Suprapubic skin (tissue), 4 donors: ENCODE data around the gene FUT7. TPM values are rescaled to one million over a fixed set of nuclear protein-coding genes. Genes with fewer than 3 reads are reported as not detected.
"Not testable (repeated sequence)": the region's sequence is repeated elsewhere in the genome, so short reads cannot be mapped to it uniquely, and the experiment has no call there.

Experiments
- DNase-seq, 2 donors: peaks; one replicate each; pipeline ENCODE4 v3.0.0-alpha.2; 2019; ENCODE audit warnings: low spot score in 2 of 2
- H3K27ac ChIP-seq: fragments of 200-600 bp; sonication (generic); one replicate; pipeline ENCODE4 v1.5.1; 2019
- H3K27me3 ChIP-seq: fragments of 200-600 bp; sonication (generic); one replicate; pipeline ENCODE4 v1.5.1; 2019
- H3K36me3 ChIP-seq: fragments of 200-600 bp; sonication (generic); one replicate; pipeline ENCODE4 v1.5.1; 2019
- H3K4me1 ChIP-seq: fragments of 200-600 bp; sonication (generic); one replicate; pipeline ENCODE4 v1.5.1; 2019
- H3K4me3 ChIP-seq: fragments of 200-600 bp; sonication (generic); one replicate; pipeline ENCODE4 v1.5.1; 2019; ENCODE audit warnings: mild to moderate bottlenecking
- H3K9me3 ChIP-seq: fragments of 200-600 bp; sonication (generic); one replicate; pipeline ENCODE4 v1.5.1; 2019
- CTCF ChIP-seq, 2 donors: fragments of 200-600 bp in 1 of 2; fragments of 450-650 bp in 1 of 2; sonication (generic) in 1 of 2; IDR thresholded peaks; one replicate each; pipeline ENCODE4 v1.5.1; 2016 to 2019; ENCODE audit warnings: antibody characterized with exemption in 2 of 2, mild to moderate bottlenecking in 1 of 2, moderate library complexity in 1 of 2
- EP300 ChIP-seq: sonication (generic); formaldehyde crosslinking; IDR thresholded peaks from one replicate; pipeline ENCODE4 v1.6.1; 2017; ENCODE audit warnings: antibody characterized with exemption
- POLR2A ChIP-seq, 2 donors: fragments of 450-650 bp; IDR thresholded peaks; one replicate each; pipeline ENCODE4 v1.6.1; 2017; ENCODE audit warnings: antibody characterized with exemption in 2 of 2, mild to moderate bottlenecking in 2 of 2, moderate library complexity in 2 of 2
- POLR2AphosphoS5 ChIP-seq, 3 donors: sonication (generic); formaldehyde crosslinking; IDR thresholded peaks; one replicate each; pipeline ENCODE4 v1.6.1; 2017; ENCODE audit warnings: antibody characterized with exemption in 3 of 3
- WGBS: methylation state at CpG from one replicate; pipeline ENCODE4 v1.1.5; 2018; 5-methylcytosine and 5-hydroxymethylcytosine counted together
- total RNA-seq, 4 donors: library from RNA; depleted of rRNA; stranded (reverse); fragments of >200 nt; gene quantifications; one replicate each; pipeline ENCODE4 v1.1.0, GENCODE V29; 2016

Gene FUT7
- total RNA-seq, 4 donors from 2014 or later, result 0.72 TPM; not detected in 3

DNA sequence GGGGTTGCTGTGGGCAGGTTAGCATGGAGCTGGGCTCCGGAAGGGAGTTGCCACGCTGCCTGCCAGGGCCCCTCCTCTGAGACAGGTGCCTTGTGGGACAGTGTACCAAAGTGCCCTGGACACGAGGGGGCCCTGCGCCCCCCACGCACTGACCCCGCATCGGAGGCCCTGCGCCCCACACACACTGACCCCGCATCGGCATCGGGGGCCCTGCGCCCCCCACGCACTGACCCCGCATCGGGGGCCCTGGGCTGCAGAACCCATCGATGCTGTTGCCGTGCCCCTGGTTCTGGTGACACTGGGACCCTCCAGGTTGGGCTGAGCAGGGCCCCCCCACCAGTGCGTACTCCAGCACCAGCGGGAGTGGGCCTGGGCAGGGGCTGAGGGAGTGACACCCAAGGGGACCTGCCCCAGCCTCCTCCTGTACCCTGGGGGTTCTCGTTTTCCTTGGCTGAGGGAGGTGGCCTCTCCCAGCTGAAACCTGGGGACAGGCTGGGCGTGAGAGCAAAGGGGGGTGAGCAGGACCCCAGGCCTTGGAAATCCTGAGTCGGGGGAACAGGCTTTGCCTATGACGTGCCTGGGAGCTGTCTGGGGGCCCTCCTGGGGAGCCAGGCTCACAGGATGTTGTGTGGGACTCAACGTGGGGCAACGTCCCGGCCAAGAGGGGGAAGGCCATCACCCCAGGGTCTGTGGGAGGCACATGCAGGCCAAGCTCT is 31.6 kb upstream of the FUT7 start:
- H3K9me3 ChIP-seq, result no peaks in the 10 kb centered on the region
- no peak overlapping the region for H3K27ac ChIP-seq
- no peak for DNase-seq
- H3K27me3 ChIP-seq, result peaks cover 2% of the 10 kb centered on the region
- 80% methylated on average over 4 of the region's 26 CpGs for WGBS
- peaks cover 48% of the 10 kb centered on the region for H3K4me1 ChIP-seq
- no peak overlapping the region for H3K4me3 ChIP-seq
- no peaks in the 10 kb centered on the region for H3K36me3 ChIP-seq
- TF ChIP-seq EP300 (no peak), POLR2AphosphoS5 (IDR thresholded peaks at IDR 0.05) (no peak), CTCF (IDR thresholded peaks at IDR 0.05) (no peak), POLR2A (IDR thresholded peaks at IDR 0.05) (no peak)

DNA sequence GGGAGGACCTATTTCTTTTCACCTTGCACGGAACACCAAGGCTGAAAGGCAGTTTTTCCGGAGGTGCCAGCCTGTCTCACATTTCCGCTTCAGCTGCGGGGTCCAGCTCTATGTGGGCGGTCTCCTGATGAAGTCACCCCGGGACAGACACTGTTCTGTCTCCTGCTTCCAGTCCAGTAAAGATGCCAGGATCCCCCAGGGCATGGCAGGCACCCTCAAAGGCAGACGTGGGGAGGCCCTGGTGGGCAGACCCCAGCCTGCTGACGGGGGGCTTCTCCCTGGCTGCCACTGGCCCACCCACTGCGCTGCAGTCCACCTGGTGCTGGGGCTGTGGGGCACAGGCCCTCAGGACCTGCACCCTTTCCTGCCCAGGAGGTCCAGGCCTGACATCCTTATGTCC is 30.9 kb upstream of the FUT7 start:
- not testable (repeated sequence) for H3K9me3 ChIP-seq, H3K4me3 ChIP-seq, H3K27me3 ChIP-seq, H3K36me3 ChIP-seq, DNase-seq
- WGBS, result 51% methylated on average over 3 of the region's 9 CpGs
- H3K4me1 ChIP-seq, result peaks cover 41% of the 10 kb centered on the region
- H3K27ac ChIP-seq, result peak overlapping the region; percentile 45

DNA sequence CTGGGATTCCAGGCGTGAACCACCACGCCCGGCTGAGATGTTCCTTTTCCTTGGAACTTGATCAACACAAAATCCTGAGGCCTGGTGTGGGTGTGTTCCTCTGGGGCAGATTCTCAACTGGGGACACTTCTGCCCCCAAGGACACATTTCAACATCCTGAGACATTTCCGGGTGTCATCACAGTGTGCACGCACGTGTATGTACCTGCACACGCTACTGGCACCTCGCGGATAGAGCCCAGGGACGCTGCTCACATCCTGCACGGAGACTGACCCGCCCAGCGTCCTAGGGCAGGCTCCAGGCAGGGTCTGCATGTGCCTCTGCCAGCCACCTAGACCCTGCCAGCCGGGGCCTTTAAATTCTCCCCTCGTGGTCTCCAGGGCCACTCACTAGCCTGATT is 30.5 kb upstream of the FUT7 start:
- Histone ChIP-seq H3K36me3 (no peaks in the 10 kb centered on the region), H3K9me3 (no peaks in the 10 kb centered on the region), H3K4me3 (no peak overlapping the region), H3K4me1 (peaks cover 40% of the 10 kb centered on the region), H3K27me3 (no peaks in the 10 kb centered on the region), H3K27ac (peak overlapping the region; percentile 34)
- peak in 1 of 3 donors; percentile 63 for TF ChIP-seq POLR2AphosphoS5 (IDR thresholded peaks at IDR 0.05)
- no peak for TF ChIP-seq CTCF (IDR thresholded peaks at IDR 0.05)
- no peak for DNase-seq
- WGBS, result 39% methylated on average over 15 of the region's 15 CpGs

GRCh38 chr9:137058521-137059234 is 26.8 kb upstream of the FUT7 start:
- 92% methylated on average over 9 of the region's 9 CpGs for WGBS
- H3K9me3 ChIP-seq, result no peaks in the 10 kb centered on the region
- H3K4me1 ChIP-seq, result peaks cover 61% of the 10 kb centered on the region
- H3K36me3 ChIP-seq, result no peaks in the 10 kb centered on the region
- no peak overlapping the region for H3K4me3 ChIP-seq
- peaks cover 4% of the 10 kb centered on the region for H3K27me3 ChIP-seq
- no peak overlapping the region for H3K27ac ChIP-seq
- DNase-seq, result no peak
- no peak for TF ChIP-seq POLR2AphosphoS5 (IDR thresholded peaks at IDR 0.05)
- TF ChIP-seq EP300, result no peak
- no peak for TF ChIP-seq POLR2A (IDR thresholded peaks at IDR 0.05)
- TF ChIP-seq CTCF (IDR thresholded peaks at IDR 0.05), result no peak

GRCh38 chr9:137057545-137057944 is 25.7 kb upstream of the FUT7 start:
- no peaks in the 10 kb centered on the region for H3K36me3 ChIP-seq
- H3K4me3 ChIP-seq, result no peak overlapping the region
- H3K27me3 ChIP-seq, result peaks cover 15% of the 10 kb centered on the region
- DNase-seq, result no peak
- H3K27ac ChIP-seq, result no peak overlapping the region
- peaks cover 59% of the 10 kb centered on the region for H3K4me1 ChIP-seq
- TF ChIP-seq EP300, result no peak
- no peak for TF ChIP-seq CTCF (IDR thresholded peaks at IDR 0.05)
- no peak for TF ChIP-seq POLR2A (IDR thresholded peaks at IDR 0.05)
- TF ChIP-seq POLR2AphosphoS5 (IDR thresholded peaks at IDR 0.05), result no peak
- no peaks in the 10 kb centered on the region for H3K9me3 ChIP-seq
- WGBS, result 84% methylated on average over 16 of the region's 16 CpGs
